HG03460 (cell line): Measurements from ENCODE around the gene PRLH.

Experiments used
- ATAC-seq: cut with Tn5 transposase; IDR thresholded peaks from one replicate; pipeline ENCODE4 v1.9.1; 2021; ENCODE audit not compliant: unreplicated experiment

The PRLH gene, protein sequence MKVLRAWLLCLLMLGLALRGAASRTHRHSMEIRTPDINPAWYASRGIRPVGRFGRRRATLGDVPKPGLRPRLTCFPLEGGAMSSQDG

DNA sequence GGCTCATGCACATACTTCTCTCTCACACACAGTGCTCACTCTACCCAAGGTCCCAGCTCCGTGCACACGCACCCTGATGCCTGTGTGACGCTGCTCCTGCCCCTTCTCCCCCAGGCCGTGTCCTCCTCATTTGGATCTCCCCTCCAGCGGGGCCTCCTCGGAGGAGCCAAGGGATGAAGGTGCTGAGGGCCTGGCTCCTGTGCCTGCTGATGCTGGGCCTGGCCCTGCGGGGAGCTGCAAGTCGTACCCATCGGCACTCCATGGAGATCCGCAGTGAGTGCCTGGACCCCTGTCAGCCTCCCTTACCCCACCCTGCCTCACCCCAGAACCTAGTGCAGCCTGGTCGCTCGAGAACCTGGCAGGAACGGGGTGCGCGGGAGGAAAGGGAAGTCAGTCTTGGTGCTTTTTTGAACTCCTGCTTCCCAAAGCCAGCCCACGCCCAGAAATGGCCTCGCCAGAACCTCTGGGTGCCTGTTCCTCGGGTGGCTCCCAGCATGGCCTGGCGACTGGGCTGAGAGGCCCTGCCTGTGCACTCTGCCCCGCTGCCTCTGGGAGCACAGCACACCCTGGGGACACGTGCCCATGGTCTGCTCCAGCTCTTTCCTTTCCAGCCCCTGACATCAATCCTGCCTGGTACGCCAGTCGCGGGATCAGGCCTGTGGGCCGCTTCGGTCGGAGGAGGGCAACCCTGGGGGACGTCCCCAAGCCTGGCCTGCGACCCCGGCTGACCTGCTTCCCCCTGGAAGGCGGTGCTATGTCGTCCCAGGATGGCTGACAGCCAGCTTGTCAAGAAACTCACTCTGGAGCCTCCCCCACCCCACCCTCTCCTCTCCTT is at the start of gene PRLH:
Gene PRLH, plus strand, starts transcription at position 174 of the 835 bp plus-strand sequence. Its CDS starts 0 bp downstream, at position 174.
- ATAC-seq, result no peak

DNA sequence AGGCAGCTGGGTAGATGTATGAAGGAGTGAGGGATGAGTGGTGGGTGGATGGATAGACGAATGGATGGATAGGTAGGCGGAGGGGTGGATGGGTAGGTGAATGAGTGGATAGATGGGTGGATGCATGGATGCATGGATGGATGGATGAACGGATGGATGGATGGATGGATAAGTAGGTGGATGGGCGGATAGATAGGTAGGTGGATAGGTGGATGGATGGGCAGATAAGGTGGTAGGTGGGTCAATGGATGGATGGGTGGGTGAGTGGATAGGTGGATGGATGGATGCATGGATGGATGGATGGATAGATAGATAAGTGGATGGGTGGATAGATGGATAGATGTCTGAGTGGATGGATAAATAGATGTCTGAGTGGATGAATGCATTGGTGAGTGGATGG is 49.2 kb upstream of the PRLH start:
- ATAC-seq, result no peak

DNA sequence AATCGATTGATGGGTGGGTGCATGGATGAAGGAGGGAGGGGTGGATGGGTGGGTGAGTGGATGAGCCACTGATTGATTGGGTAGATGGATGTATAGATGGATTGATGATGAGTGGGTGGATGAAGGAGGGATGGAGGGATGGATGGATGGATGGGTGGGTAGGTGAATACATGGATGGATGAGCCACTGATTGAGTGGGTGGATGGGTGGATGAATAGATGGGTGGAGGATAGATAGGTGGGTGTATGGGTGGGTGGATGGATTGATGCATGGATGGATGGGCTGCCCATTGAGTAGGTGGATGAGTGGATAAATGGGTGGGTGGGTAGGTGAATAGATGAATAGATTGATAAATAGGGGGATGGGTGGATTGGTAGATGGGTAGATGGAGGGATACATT is 48.4 kb upstream of the PRLH start:
- no peak for ATAC-seq

DNA sequence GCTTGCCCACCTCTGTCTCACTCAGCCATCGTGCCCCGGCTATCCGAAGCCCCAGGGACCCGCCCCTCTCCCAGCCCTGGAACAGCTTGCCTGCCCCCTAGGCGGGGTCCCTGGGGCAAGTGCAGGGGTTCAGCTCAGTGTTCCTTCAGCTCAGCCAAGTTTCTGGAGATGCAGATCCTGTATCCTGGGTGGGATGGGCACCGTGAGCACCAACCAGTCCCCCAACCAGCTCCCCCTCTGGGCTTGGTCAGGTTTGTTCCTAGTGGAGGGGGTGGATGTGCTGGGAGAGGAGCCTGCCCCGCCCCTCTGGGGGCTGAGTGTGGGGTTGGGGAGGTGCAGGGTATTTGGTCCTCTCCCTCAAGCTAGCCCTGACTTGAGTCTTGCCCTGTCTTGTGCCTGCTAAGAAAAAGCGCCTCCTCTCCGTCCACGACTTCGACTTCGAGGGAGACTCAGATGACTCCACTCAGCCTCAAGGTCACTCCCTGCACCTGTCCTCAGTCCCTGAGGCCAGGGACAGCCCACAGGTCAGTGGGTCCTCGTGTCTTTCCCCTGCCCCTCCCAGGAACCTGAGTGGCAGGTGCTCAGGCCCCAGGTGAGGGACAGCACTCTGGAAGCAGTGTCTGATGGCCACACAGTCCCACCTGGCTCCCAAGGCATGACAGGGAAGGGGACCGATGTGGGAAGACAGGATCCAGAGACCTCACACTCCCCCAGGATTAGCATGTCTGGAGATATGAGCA is 46.7 kb upstream of the PRLH start:
- no peak for ATAC-seq

DNA sequence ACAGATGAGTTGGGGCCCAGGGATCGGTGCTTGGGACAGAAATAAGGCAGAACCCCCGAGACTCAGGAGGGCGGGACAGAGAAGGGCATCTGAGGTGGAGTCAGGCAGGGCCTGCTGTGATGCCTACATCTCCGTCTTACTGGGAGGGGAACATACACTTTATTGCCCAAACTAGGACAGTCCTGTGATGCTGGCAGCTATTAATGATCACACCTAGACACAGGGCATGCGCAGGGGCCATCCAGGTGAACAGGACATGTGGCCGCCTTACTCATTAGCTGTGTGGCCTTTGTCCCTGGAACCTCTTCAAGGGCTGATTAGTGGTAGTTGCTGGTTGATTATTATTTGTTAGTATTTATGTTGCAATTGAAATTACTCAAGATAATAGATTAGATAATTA is 46.1 kb upstream of the PRLH start:
- ATAC-seq, result no peak

DNA sequence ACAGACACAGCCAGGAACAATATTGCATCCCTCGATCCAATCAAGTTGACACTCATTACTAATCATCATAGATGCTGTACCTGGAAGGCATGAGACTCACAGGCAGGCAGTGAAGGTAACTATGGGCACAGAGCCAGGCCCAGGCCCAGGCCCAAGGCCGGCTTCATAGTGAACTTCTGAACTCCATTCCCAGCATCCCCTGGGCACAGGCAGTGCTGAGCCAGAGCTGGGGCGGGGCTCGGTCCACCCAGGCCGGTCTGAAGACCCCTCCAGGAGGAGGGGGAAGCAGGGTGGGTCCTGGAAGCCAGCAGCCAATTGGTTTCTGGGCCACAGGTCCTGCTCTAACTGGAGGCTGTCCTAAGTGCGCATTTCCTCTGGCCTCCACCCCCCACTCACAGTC is 41.7 kb upstream of the PRLH start:
- ATAC-seq, result no peak

DNA sequence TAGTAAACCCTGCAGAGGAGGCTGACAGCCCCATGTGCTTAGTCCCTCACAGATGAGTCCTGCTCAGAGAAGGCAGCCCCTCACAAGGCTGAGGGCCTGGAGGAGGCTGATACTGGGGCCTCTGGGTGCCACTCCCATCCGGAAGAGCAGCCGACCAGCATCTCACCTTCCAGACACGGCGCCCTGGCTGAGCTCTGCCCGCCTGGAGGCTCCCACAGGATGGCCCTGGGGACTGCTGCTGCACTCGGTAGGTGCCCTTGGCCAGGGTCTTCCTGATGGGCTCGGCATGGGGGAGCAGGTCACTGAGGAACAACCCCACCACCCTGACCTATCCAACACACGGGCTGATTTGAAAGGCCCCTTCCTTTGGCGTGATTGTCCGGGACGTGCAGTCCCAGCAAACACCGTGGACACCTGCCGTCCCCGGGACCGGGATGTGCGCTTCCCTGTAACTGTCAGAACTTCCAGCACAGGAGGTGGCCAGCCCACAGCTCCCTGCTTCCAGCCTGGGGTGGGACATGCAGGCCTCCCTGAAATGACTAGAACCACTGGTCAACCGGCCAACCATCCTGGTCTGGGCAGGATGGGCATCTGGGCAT is 40.7 kb upstream of the PRLH start:
- ATAC-seq, result no peak

DNA sequence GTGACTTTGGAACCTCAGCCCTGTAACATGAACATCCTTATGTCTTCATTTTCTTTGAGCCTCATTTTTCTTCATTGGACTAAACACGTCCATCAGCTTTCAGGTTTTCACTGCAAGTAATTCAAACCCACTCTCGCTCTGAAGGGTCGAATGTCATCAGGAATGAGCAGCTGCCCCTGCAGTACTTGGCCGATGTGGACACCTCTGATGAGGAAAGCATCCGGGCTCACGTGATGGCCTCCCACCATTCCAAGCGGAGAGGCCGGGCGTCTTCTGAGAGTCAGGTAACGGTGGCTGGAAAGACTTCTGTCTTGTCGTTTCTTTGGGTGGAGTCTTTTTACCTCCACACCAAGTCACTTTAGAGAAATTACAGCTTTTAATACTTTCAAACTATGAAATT is 39.1 kb upstream of the PRLH start:
- ATAC-seq, result no peak

DNA sequence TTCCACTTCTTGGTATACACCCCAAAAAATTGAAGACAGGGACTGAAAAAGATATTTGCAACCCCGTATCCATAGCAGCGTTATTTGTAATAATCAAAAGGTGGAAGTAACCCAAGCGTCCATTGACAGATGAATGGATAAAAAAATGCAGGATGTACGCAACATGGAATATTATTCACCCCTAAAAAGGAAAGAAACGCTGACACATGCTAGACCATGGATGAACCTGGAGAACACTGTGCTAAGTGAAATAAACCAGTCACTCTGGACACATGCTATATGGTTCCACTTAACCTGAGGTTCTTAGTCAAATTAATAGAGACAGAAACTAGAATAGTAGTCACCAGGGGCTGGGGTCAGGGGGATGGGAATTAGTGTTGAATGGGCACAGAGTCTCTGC is 38.6 kb upstream of the PRLH start:
- no peak for ATAC-seq

DNA sequence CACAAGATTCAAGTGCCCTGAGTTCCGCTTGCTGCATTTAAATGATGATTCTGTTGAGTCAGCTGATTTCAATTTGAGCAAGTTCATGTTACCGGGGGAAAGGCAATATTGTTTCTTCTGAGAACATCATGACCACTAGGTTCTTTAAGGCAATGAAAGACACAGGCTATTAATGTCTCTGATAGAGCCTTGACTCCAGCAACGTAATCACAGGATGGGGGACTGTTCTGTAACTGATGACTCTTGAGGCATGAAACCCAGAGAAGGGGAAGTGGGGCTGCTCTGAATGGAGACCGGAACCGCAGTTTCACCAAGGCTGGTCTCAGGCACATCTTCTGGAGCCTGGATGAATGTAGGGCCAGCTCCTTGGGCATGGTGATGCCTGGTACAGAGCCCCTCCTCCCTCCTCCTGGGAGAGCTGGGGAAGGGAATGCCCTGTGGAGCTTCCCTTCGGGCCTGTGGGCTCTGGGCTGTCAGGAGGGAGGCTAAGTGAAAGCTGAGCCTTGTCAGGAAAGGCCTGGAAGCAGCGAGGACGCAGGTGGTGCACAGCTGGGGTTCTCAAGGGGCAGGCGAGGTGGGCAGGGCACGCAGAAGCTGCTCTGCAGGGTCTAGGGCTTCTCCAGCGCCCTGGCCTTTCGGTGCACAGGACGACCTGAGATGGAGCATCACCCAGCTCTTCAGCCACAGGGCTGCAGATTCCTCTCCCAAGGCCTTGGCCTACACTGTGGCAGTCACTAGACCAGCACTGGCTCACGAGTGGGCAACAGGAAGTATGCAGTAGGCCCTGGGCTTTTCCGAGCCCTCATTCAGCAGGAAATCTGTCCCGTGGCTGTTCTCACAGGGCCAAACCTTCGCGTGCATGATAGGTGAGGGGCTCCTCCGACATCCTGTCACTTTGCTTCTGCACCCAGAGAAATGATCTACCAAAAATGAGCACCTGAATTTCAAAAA is 36.6 kb upstream of the PRLH start:
- no peak for ATAC-seq

DNA sequence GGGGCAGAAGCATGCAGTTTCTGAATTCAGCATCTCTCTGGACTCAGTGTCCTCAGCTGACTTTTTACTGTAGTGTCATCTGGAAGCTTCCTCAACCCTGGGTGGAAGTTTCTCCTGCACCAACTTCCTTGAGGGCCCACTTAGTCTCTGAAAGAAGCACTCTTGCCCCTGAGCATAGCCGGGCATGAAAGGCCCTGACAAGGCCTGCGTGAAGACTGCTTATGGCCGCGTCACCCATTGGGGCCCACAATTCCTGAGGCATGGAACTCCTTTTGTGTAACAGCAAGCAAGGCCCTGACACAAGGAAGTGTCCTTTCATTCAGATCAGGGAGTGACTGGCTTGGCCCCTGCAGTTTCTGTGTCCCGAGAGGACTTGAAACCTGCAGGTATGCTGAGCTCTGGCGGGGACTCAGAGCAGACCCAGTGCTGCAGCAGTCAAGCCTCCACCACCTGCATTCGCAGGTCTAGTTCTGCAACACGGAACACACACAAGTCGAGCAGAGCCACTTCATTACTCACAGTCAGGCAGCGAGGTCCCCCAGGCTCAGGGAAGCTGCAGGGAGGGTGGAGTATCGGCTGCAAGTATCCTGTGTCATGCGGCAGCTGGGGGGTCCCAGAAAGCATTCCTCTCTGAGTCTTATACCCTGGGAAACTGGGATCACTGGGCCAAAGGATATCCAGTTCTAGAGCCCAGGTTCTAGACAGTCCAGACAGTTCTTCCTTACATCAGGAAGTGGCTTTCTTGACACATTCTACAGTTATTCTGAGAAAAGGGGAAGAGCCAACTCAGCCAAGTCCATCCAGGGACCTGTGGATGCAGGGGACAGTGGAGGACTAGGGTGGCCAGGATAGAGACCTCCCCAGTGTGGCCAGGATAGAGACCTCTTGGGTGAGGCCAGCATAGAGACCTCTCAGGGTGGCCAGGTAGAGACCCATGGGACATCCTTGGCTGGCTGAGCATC is 35.6 kb upstream of the PRLH start:
- no peak for ATAC-seq

DNA sequence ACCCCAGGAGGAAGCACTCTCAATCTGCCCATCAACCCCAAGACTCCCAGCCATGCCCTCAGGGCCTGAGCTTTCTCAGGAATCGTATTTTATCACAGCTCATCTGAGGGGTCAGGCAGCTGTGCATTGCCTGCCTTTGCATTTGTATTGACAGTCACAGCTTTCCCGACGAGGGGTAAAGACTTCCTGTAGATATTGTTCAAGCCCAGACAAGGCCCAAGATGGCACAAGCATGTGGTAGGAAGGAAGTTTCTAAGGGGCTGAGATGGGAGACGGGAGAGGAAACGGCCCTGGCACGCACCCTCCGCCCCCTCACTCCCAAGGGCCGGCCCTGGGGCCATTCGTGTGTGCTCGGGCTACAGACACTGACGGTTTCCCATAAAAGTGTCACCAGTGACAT is 34.2 kb upstream of the PRLH start:
- ATAC-seq, result no peak

DNA sequence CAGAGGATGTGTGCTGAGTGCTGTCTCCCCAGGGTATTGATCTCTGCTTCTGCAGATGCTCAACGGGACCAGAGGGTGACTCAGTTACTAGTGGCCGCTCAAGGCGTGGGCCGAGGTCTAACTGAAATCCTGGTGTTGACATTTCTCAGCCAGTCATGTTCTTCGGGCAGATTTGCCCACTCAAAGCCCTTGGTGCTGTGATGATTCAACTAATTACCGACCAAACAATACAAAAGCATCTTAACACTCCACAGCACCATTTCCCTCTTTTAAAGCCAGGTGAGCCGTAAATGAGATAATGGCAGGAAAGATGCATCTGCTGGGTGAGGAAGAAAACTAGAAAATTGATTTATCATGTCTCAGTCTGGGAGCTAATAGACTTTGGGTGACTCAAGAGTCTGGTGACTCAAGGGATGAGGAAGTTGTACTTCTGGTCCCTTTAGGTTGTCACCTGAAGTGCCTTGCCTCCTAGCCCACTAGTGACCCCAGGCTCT is 32.7 kb upstream of the PRLH start:
- ATAC-seq, result no peak

DNA sequence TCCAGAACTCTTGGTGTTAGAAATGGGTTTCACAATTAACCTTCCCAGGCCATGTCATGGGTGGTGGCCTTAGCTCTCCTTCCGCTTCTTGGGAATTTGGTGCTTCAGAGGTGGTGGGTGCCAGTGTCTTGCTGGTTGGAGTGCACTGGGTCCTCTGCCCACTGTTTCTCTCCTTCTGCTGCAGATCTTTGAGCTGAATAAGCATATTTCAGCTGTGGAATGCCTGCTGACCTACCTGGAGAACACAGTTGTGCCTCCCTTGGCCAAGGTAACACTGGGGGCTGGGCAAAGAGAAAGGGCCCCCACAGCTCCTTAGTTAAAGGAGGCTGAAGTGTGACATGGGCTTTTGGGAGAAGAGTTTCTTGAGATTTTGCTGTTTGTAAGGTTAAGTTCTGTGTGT is 32.0 kb upstream of the PRLH start:
- ATAC-seq, result no peak

DNA sequence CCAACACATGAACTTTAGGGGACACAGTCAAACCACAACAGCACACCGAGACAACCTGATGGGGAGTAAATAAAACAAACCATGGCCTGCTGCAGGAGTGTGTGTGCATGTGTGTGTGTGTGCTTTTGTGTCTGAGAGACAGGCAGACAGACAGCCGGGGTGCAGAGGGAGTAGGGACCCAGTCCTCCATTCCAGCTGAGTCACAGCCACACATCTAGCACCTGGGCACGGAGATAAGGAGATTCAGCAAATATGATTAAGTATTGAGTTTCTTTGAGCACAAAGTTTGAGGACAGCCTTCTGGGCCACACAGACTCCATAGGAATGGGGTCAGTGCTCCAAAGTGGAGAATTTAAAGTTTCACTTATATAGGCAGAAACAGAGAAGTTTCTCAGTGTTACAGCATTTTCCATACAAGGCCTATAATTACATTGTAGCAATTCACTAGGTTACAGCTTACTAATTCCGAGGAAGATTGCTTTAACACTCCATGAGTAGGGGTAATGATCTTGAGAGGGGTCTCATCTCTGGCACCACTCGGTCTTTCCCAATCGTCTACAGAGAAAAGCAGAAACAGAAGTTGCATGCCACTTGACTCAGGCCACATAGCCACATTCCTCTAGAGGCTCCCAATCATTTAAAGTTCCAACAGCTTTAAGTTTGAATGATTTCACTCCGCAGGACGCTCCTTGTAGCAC is 30.8 kb upstream of the PRLH start:
- ATAC-seq, result no peak

DNA sequence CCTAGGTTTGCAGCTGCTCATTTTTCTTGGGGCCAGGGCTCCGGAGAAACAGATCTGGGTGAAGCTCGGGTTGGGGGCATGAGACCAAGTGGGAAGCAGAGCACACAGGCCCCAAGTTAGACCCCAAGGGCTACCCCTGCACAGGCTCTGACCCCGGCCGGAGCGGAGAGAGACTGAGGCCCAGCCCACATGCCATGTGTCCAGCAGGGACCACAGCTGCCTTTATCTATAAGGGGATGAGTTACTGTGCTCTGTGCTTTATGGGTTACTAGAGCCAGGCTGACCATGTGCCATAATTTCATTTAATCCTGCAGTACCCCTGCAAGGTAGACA is 30.3 kb upstream of the PRLH start:
- ATAC-seq, result no peak

DNA sequence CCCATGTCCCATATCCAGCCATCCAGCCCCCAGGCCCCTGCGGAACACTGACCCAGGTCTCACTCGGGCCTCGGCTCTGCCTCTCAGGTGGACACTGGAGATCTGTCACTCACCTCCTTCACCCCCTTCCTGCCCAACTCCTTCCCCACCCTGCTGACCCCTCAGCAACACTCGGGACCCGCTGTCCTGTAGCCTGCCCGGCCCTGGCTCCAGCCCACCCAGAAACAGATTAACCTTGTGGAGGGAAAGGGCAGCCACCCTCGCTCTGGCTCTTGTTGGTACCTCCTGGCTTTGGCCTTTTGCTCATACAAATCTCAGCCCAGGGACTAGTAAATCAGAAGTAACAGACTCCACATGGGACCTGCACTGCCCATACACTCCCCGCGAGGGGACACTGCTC is 29.8 kb upstream of the PRLH start:
- ATAC-seq, result no peak

DNA sequence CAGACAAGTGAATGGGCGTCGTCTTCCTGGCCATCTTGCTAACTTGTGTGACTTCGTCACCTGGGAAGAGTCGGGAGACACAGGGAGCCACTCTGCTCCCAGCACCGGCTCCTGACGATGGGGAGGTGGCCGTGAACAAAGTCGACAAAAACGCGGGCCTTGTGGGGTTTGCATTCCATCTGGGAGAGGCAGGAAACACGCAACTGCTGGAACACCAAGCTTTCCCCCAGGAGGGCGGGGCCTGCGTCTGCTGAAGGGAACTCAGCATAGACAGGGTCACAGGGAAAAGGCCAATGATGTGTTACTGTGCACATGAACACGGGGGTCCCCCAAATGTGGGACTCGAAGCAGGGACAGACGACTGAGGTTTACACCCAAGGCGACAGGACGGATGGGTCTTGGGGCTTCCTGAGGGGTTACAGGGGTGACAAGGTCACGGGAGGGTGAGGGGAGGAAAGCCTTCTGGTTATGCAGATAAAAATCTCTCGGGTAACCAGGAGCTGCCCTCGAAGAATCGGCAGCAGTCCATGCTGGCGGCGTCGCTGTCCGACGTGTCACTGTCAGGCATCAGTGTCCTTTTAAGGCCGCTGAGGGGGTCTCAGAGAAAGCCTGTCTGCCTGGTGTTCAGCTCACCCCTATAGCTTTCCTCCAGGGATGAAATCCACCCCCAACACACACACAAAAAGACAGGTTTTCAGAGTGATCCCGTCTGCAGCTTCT is 28.2 kb upstream of the PRLH start:
- ATAC-seq, result no peak
